ENCODE measurements around the gene DHRS12.

DNA sequence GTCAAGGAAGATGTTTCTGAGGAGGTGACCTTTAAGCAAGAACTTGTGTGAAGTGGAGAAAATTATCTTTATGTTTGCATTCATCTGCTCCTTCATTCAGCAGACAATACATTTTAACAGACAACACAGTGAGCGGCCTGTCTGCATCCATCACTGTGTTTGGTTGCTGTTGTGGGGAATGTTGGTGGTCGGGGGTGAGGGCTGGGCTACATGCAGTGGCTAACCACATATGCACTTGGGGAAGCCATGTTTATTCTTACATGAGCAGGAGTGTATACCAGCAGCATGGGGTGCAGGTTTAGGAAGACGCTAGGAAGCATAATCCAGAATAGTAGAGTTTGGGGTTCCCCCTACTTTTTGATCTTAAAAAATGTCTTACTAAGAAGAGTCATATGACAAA, 66.4 kb downstream of the DHRS12 start:
- TF ChIP-seq CTCF (IDR thresholded peaks at IDR 0.05): no peak
- TF ChIP-seq POLR2A (IDR thresholded peaks at IDR 0.05): no peak
- no peak for TF ChIP-seq POLR2AphosphoS5 (IDR thresholded peaks at IDR 0.05)
